AG09319 (cell line): ENCODE measurements around the gene RAB40A.
"Not testable (repeated sequence)": the region's sequence is repeated elsewhere in the genome, so short reads cannot be mapped to it uniquely, and the experiment has no call there.

Experiments used
- DNase-seq: peaks from one replicate; pipeline ENCODE4 v3.0.0-alpha.2; 2010; ENCODE audit warnings: low read depth; ENCODE audit errors: extremely low read depth
- CTCF ChIP-seq: IDR thresholded peaks from 2 replicates; pipeline ENCODE4 v1.5.1; 2011; ENCODE audit warnings: low read depth, mild to moderate bottlenecking, inconsistent platforms, low read length, moderate library complexity

The RAB40A gene

GRCh38 chrX:103510031-103510430, 9.3 kb downstream of the RAB40A start:
- no peak for DNase-seq
- TF ChIP-seq CTCF: no peak

GRCh38 chrX:103503853-103504207, 15.5 kb downstream of the RAB40A start:
- TF ChIP-seq CTCF: no peak
- DNase-seq: no peak

DNA sequence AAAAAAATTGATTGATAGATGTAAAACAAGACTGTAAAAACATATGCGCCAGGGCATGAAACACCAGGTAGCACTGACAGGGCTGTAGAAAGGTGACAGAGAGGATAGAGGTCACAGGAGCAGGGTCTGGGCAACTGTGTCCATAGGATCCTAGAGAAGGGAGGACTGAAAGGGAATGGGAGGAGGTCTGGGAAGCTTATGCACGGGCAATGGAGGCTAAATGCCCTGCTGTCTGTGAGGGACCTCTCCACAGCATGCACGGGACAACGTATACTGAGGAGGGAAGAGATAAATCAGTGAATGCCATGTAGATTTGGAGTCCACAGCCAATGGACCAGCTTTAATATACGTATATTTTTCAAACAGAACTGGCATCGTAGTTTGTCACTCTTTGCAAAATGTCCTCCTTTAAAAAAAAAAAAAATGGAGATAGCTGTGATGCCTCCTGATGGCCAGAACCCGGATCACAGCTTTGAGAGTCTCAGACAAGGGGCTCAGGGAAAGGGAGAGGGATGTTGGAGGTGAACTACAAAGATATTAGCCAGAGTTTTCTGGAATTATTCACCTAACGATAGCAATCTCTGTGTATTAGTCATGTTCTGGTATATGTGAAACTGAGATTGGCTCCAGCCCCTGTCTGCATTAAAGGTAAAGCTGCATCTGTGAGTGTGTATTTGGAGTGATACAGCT, 16.0 kb downstream of the RAB40A start:
- DNase-seq: no peak

DNA sequence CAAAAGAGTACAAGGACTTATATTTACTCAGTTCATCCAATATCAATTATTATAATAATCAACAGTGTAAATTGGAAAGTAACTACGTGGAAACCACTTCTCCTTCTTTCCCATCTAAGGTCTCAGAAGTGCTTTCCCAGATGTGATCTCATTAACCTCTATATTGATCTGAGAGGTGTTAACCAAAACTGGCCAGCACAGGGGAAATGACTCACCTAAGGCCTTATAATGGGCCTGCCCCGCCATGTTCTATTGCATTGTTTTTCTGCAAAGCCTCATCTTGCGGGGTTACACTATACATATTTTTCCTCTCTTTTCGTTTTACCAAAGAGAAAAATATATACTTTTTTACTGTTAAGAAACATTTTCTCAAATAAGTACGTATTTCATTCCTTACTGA, 20.5 kb downstream of the RAB40A start:
- no peak for DNase-seq
- TF ChIP-seq CTCF: no peak

More for the DNA sequence above, 16.0 kb downstream of the RAB40A start:
- no peak for TF ChIP-seq CTCF

- no peak for TF ChIP-seq CTCF
- DNase-seq: no peak
Measured at GRCh38 chrX:103495786-103496185, 23.5 kb downstream of the RAB40A start.

- DNase-seq: not testable (repeated sequence)
Measured at GRCh38 chrX:103493578-103493977, 25.7 kb downstream of the RAB40A start.

- DNase-seq: not testable (repeated sequence)
- peak; percentile 55 for TF ChIP-seq CTCF
Measured at GRCh38 chrX:103489733-103490132, 29.6 kb downstream of the RAB40A start.

DNA sequence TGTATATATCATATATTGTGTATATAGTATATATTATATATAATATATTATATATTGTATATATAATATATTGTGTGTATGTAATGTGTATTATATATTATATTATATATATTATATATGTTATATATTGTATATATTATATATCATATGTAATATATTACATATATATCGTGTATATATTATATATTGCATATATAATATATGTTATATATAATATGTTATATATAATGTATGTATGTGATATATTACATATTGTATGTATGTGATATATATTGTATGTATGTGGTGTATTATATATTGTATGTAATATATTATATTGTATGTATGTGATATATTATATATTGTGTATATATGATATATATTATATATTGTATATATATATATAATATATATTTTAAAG, 30.5 kb downstream of the RAB40A start:
- no peak for TF ChIP-seq CTCF
- DNase-seq: no peak
